SK-N-SH treated with all-trans-retinoic acid at 6 μM for 48 hours (cell line): Measurements from ENCODE around the gene GPR137B.

Experiments
- ATAC-seq: fragments of 200-7000 bp; cut with Tn5 transposase; 3 replicates; pipeline ENCODE4 v1.9.1; 2020; ENCODE audit warnings: mild to moderate bottlenecking, moderate library complexity
- ARNTL ChIP-seq: fragments of 450-650 bp; formaldehyde crosslinking; IDR thresholded peaks from 2 replicates; pipeline ENCODE4 v1.5.0; 2020; ENCODE audit warnings: low read depth, mild to moderate bottlenecking, moderate library complexity, borderline replicate concordance
- CREB5 ChIP-seq: fragments of 250-450 bp; sonication (Bioruptor Pico); IDR thresholded peaks from 2 replicates; pipeline ENCODE4 v1.5.1; 2020; ENCODE audit warnings: low read depth, mild to moderate bottlenecking, moderate library complexity
- CSDC2 ChIP-seq: fragments of 250-450 bp; sonication (Bioruptor Pico); IDR thresholded peaks from 2 replicates; pipeline ENCODE4 v1.5.0; 2020; ENCODE audit warnings: mild to moderate bottlenecking, moderate library complexity
- CSRNP3 ChIP-seq: fragments of 250-450 bp; sonication (Bioruptor Pico); IDR thresholded peaks from 2 replicates; pipeline ENCODE4 v1.5.1; 2021; ENCODE audit warnings: mild to moderate bottlenecking, moderate library complexity
- ESRRG ChIP-seq: fragments of 250-450 bp; sonication (Bioruptor Pico); IDR thresholded peaks from 2 replicates; pipeline ENCODE4 v1.6.1; 2021; ENCODE audit warnings: mild to moderate bottlenecking
- GLIS3 ChIP-seq: fragments of 250-450 bp; sonication (Bioruptor Pico); IDR thresholded peaks from 2 replicates; pipeline ENCODE4 v1.5.0; 2020; ENCODE audit warnings: mild to moderate bottlenecking, moderate library complexity
- ISL1 ChIP-seq: fragments of 250-450 bp; sonication (Bioruptor Pico); IDR thresholded peaks from 2 replicates; pipeline ENCODE4 v2.1.2; 2022; ENCODE audit warnings: mild to moderate bottlenecking, moderate library complexity
- OSR1 ChIP-seq: fragments of 250-450 bp; sonication (Bioruptor Pico); IDR thresholded peaks from 2 replicates; pipeline ENCODE4 v1.8.0; 2022; ENCODE audit warnings: moderate library complexity, mild to moderate bottlenecking, inconsistent platforms
- PATZ1 ChIP-seq: fragments of 250-450 bp; sonication (Bioruptor Pico); IDR thresholded peaks from 2 replicates; pipeline ENCODE4 v1.8.0; 2020; ENCODE audit warnings: mild to moderate bottlenecking, moderate library complexity, borderline replicate concordance
- POU6F1 ChIP-seq: fragments of 250-450 bp; sonication (Bioruptor Pico); IDR thresholded peaks from 2 replicates; pipeline ENCODE4 v1.8.0; 2021; ENCODE audit warnings: low read depth, mild to moderate bottlenecking, moderate library complexity, borderline replicate concordance
- PPARA ChIP-seq: fragments of 250-450 bp; sonication (Bioruptor Pico); IDR thresholded peaks from 2 replicates; pipeline ENCODE4 v1.5.0; 2020; ENCODE audit warnings: mild to moderate bottlenecking, borderline replicate concordance
- RARB ChIP-seq: fragments of 250-450 bp; sonication (Bioruptor Pico); IDR thresholded peaks from 2 replicates; pipeline ENCODE4 v1.8.0; 2021; ENCODE audit warnings: mild to moderate bottlenecking, moderate library complexity
- TCF4 ChIP-seq: fragments of 250-450 bp; sonication (Bioruptor Pico); IDR thresholded peaks from 2 replicates; pipeline ENCODE4 v1.8.0; 2021; ENCODE audit warnings: mild to moderate bottlenecking, moderate library complexity, borderline replicate concordance
- TOX ChIP-seq: fragments of 250-450 bp; sonication (Bioruptor Pico); IDR thresholded peaks from 2 replicates; pipeline ENCODE4 v1.8.0; 2021; ENCODE audit warnings: mild to moderate bottlenecking, moderate library complexity, borderline replicate concordance
- TSHZ2 ChIP-seq: fragments of 250-450 bp; sonication (Bioruptor Pico); IDR thresholded peaks from 2 replicates; pipeline ENCODE4 v1.5.0; 2020; ENCODE audit warnings: mild to moderate bottlenecking, moderate library complexity
- ZFP3 ChIP-seq: fragments of 250-450 bp; sonication (Bioruptor Pico); IDR thresholded peaks from 2 replicates; pipeline ENCODE4 v1.5.0; 2020; ENCODE audit warnings: mild to moderate bottlenecking, moderate library complexity
- ZFP30 ChIP-seq: fragments of 450-650 bp; formaldehyde crosslinking; IDR thresholded peaks from 2 replicates; pipeline ENCODE4 v1.5.0; 2022; ENCODE audit warnings: mild to moderate bottlenecking, moderate library complexity
- ZNF565 ChIP-seq: fragments of 450-650 bp; formaldehyde crosslinking; conservative IDR thresholded peaks from 2 replicates; pipeline ENCODE4 v1.5.0; 2020; ENCODE audit warnings: low read depth, mild to moderate bottlenecking, moderate library complexity
- ZNF8 ChIP-seq: fragments of 450-650 bp; formaldehyde crosslinking; IDR thresholded peaks from 2 replicates; pipeline ENCODE4 v1.5.0; 2020; ENCODE audit warnings: mild to moderate bottlenecking, moderate library complexity

The GPR137B gene

GRCh38 chr1:236108027-236108648, 34.2 kb upstream of the GPR137B start:
- ATAC-seq = no peak
- TF ChIP-seq TCF4 (CRISPR knock-in tag) (no peak), OSR1 (CRISPR knock-in tag) (no peak), ZNF8 (CRISPR knock-in tag) (no peak), CSDC2 (no peak), PPARA (CRISPR knock-in tag) (no peak), ISL1 (CRISPR knock-in tag) (no peak), ESRRG (CRISPR knock-in tag) (no peak), POU6F1 (CRISPR knock-in tag) (no peak), PATZ1 (CRISPR knock-in tag) (no peak), ZFP3 (no peak), RARB (CRISPR knock-in tag) (no peak), ZNF565 (CRISPR knock-in tag) (no peak), CSRNP3 (CRISPR knock-in tag) (no peak), GLIS3 (CRISPR knock-in tag) (no peak), TOX (CRISPR knock-in tag) (no peak)

- ATAC-seq = no peak
- no peak for TF ChIP-seq ZFP3
- no peak for TF ChIP-seq TSHZ2 (CRISPR knock-in tag)
- TF ChIP-seq GLIS3 (CRISPR knock-in tag) = no peak
- TF ChIP-seq CSRNP3 (CRISPR knock-in tag) = no peak
- TF ChIP-seq CREB5 = no peak
- no peak for TF ChIP-seq ARNTL (CRISPR knock-in tag)
- no peak for TF ChIP-seq PPARA (CRISPR knock-in tag)
- no peak for TF ChIP-seq ZNF8 (CRISPR knock-in tag)
- TF ChIP-seq TOX (CRISPR knock-in tag) = no peak
- no peak for TF ChIP-seq CSDC2
- no peak for TF ChIP-seq ISL1 (CRISPR knock-in tag)
- TF ChIP-seq ZFP30 (CRISPR knock-in tag) = no peak
- TF ChIP-seq RARB (CRISPR knock-in tag) = no peak
These were observed 32.2 kb upstream of the GPR137B start for GRCh38 chr1:236110137-236110536.
